Hypothalamus (tissue), 51 donors: ENCODE measurements around the gene RBM8A.
A peak's percentile ranks its signal among the peaks of the same experiment; 100 is the strongest.

Experiments
- DNase-seq, 51 donors: peaks; one replicate each; lab custom pipeline; 2025; lab: John Stamatoyannopoulos, UW

Gene RBM8A

DNA sequence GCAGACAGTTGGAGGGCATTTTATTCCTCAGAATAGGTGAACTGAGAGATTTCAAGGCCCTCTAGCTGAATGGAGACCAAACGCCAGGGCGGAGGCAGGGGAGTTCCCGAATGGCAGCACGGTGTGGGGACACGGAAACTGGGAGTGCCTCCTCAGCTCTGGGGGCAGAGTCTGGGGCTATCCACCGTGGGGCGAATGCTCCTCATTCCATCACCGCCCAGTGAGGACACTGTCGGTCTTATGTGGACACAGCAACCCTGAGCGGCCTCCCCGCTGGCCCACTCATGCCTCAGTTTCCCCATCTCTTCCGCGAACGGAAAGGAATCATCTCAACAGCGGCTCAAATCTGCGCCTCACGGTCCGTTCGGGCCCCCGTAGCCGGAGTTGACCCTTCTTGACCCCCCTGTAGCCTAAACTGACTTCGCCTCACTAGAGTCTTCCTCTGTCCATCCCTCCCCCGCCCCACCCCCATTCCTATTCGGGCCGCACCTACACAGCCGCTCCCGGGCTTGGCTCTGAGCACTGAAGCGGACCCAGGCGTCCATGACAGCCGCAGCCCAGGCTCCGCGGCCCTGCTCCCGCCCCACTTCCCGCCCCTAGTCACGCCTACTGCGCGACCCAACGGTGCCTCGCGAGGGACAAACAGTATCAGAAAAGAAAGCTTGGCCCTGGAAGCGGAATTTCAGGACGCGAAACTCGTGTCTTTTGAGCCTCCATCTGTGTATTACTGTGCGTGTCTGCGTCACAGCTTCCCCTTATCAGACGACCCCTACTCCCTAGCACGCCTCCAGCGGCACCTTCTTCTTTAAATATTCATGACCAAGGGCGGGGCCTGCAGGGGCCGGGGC, 8.9 kb downstream of the RBM8A start, which contains the start of gene PEX11B:
Gene PEX11B, minus strand, starts transcription at position 574 of the 848 bp plus-strand sequence. Its CDS starts 29 bp downstream, at position 545.
- DNase-seq, result peak; percentile 65 to 96 (median 86)

DNA sequence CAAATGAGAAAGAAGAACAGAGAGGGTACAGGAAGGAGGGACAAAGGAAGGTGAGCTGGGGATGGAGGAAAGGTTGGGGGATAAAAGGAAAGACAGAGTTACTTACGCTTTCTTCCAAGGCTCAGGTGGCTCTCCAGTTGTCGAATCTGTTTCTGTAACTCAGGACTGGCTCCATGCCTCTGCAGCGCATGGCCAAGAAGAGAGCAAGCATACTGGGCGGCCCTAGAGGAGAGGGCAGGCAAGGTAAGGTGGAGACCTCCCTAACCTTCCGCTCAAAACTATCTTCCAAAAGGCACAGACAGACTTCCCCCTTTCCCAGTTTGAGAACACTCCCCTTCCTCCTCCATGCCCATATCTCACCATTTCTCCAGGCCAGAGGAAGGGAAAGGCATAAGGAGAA, 9.7 kb downstream of the RBM8A start:
- DNase-seq, result no peak

DNA sequence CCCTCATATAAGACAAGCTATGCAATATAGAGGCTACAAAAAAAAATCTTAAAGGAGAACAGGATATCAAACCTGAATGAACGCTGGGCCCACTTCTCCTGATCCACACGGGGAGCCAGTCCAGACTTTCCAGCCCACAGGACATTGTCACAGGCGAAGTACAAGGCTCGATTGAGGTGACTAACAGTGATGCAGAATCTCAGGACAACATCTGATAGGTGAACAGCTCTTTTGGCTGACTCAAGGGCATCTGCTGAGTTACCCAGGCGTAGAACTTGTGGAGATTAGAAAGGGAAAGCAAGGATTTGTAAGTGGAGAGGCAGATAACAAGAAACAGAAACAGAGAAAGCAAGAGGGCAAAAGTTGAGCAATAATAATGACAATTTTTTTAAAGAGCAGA, 10.5 kb downstream of the RBM8A start:
- no peak for DNase-seq

DNA sequence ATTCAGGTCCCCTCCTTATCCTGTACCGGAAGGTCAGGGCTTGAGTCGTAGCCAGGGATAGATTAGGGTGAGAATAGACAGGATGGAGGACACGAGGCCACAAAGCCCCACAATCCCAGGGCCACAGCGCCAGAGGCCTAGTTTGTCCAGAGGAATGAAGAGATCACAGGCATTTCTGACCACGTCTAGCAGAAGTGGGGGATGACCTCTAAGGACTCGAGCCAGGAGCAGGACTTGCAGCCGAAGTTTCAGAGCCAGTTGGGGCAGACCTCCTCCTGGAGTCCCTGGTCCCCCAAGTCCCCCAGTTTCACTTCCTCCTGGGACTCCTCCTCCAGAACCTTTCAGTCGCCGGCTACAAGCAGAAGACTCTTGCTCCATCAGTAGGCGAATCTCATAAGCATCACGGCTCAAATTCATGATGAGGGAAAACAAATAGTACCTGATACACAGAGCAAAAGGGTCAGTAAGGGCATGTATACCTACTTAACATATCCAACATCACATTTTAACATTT, 15.1 kb downstream of the RBM8A start:
- DNase-seq, result no peak

- DNase-seq, result no peak
Measured at GRCh38 chr1:145908653-145909052, 18.6 kb downstream of the RBM8A start.

GRCh38 chr1:145906954-145907753, 20.1 kb downstream of the RBM8A start:
- DNase-seq, result no peak

DNA sequence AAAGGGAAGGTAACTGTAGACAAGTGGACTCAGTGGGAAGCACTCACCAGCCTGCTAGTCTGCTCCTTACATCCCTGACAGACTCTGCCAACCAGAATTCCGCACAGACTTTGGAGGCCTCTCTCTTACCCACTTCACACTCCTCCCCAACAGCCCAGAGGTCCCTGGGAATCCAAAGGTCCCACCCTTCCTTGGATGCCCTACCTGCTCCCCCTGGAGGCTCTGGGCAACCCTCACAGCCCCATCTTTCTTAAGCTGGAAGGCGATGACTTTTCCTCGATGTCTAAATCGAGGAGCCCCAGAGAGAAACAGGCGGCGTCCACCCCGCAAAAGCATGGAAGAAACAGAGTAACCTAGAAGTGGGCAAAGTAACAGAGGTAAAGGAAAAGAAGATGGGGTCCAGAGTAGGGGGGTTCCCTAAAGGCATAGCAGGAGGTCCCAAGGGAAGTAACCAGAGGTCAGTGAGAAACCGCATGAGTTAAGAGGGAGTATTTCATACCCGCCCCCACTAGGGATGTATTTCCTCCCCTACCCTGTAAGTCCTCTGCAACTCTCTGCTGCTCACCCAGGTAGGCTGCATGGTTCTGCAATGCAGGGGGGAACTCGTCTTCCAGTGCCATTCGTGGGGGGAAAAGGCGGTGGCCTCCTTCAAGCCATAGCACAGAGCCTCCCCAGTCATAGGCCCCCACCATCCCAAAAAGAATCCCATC, 25.8 kb downstream of the RBM8A start:
- no peak for DNase-seq

GRCh38 chr1:145898756-145899155, 28.5 kb downstream of the RBM8A start:
- no peak for DNase-seq

GRCh38 chr1:145897969-145898368, 29.3 kb downstream of the RBM8A start:
- DNase-seq, result no peak

DNA sequence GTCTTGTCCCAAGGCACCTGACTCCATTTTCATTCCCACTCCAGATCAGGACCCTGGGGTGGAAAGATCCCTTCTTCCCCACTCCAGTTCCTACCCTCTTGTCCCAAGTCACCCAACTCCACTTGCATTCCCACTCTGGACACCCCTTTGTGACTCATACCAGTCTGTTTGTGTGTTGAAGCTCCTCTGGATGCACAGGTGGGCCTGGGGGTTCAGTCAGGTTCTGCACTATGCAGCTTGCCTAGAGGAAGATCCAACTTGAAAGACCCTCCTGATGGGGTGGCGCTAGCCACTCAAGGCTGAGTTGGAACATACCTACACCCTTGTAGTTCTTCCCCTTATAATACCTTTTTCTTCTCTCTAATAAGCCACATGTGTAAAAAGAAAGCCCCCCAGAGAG, 31.8 kb downstream of the RBM8A start:
- DNase-seq, result no peak

DNA sequence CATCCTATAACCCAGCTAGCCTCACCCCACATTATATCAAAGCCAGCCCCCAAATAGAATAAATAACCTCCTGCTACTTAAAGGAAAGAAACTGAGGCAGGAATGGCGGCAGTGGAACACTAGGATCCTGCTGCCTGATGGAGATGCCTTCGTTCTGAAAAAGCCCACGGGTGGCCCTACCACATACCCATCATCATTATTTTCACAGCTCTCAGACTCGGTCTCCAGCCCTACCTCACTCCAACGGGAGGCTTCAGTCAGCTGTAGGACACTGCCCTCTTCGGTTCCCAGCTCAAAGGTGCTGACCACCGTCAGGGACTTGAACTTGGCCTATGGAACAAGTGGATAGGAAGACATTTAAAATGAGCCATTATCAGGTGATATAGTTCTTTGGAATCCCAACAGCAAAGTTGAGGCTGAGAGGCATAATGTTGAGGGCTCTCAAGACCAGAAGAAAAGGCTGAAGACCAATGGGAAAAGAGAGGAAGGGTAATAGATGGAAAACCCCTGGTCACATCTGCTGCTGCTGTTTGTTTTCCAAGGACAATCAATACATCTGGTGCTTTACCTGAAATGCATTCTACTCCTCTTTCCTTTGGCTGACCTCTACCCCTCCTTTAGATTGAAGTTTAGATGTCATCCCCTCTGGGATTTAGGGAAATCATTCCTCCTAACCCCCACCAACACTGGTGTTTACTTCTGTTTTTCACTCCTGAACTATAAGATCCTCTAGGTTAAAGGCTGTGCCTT, 33.8 kb downstream of the RBM8A start:
- no peak for DNase-seq

GRCh38 chr1:145892486-145893087, 34.7 kb downstream of the RBM8A start:
- peak in 3 of 51 donors; percentile 9 to 31 (median 30) for DNase-seq

GRCh38 chr1:145891587-145892485, 35.4 kb downstream of the RBM8A start:
- DNase-seq, result peak; percentile 23 to 92 (median 81)

DNA sequence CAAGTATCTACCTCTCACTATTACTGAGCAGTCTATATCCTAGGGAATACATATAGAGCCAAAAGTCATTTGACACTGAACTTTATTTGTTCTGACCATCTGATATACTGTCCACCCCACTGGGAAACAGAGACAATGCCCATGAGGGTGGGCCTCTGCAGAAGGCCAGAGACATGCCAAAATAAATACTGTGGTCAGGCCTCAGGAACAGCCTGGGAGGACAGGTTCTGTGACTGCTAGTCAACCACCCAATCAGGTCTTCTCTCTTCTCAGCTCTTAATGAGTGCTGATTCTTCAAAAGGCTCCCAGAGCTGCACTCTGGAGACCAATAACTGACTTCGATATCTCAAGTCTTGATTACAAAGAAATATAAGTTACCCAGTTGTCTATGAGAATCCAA, 36.1 kb downstream of the RBM8A start:
- no peak for DNase-seq

- no peak for DNase-seq
Measured at GRCh38 chr1:145889722-145890121, 37.6 kb downstream of the RBM8A start.

GRCh38 chr1:145887631-145888030, 39.7 kb downstream of the RBM8A start:
- DNase-seq, result no peak

- DNase-seq, result no peak
Measured at GRCh38 chr1:145886816-145887215, 40.5 kb downstream of the RBM8A start.

DNA sequence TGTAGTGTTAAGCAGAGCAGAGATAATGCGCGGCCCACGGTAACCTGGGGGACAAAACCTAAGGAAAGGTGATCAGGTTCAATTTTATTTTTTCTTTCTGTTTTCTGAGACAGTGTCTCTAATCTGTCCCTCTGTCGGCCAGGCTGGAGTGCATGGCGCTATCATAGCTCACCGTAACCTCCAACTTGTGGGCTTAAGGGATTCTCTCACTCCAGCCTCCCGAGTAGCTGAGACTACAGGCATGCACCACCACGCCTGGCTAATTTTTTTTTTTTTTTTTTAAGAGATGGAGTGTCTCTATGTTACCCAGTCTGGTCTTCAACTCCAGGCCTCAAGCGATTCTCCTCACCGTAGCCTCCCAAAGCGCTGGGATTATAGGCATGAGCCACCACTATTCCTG, 40.9 kb downstream of the RBM8A start:
- peak in 1 of 51 donors; percentile 36 for DNase-seq
